GM20431 (cell line): ENCODE results near the gene QPCT.
"Not testable (repeated sequence)": the region's sequence is repeated elsewhere in the genome, so short reads cannot be mapped to it uniquely, and the experiment has no call there.

Source experiments
- in situ Hi-C: fragments of 300-500 bp; cut with MseI, MboI; formaldehyde crosslinking; loops from one replicate; pipeline ENCODE4 v1.15.0; 2020; ENCODE audit warnings: low sequenced_read_pairs; ENCODE audit not compliant: unreplicated experiment

The QPCT gene

DNA sequence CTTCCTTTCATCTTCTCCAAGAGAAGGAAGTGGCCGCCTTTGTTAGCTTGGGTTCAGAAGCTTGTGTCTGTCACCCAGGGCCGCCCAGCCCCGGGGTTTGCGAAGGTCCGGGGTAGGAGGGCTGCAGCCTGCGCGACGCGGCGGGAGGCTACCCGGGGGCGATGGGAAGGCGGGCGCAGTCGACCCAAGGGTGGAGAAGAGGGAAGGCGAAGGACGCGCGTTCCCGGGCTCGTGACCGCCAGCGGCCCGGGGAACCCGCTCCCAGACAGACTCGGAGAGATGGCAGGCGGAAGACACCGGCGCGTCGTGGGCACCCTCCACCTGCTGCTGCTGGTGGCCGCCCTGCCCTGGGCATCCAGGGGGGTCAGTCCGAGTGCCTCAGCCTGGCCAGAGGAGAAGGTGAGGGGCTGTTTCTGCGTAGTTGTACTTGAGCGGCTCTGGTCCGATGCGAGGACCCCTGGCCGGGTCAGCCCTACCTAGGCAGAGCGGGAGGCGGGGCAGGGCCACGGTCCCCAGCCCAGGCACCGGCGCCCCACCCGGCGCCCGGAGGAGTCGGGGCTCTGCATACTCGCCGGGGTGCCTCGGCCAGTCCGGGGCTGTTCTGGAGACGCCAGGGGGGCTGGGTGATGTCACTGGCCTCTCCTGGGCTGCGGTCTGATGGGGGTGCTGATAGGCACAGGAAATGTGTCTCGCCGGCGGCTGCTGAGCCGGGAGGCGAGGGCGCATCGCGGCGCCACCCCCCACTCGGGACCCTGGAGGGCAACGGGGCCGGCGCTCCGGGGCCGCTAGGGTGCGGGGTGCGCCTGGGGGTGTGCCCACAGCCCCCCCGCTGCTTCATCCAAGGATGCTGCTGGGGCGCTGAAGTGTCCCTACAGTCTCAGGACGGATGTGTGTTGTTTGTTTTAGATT lies at the start of gene QPCT:
Gene QPCT, plus strand, starts transcription at position 178 of the 909 bp plus-strand sequence. Its CDS starts 102 bp downstream, at position 280.
- in situ Hi-C loops, result no loop called here

DNA sequence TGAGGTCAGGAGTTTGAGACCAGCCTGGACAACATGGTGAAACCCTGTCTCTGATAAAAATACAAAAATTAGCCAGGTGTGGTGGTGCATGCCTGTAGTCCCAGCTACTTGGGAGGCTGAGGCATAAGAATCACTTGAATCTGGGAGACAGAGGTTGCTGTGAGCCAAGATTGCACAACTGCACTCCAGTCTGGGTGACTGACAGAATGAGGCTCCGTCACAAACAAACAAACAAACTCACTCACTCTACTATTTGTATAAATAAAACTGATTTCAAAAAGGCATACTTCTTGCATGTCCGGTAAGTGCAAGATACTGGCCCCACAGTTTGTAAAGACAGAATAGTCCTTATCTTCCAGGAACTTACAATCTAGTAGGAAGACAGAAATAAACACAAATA lies 49.6 kb upstream of the QPCT start:
- in situ Hi-C loops, result not testable (repeated sequence)

DNA sequence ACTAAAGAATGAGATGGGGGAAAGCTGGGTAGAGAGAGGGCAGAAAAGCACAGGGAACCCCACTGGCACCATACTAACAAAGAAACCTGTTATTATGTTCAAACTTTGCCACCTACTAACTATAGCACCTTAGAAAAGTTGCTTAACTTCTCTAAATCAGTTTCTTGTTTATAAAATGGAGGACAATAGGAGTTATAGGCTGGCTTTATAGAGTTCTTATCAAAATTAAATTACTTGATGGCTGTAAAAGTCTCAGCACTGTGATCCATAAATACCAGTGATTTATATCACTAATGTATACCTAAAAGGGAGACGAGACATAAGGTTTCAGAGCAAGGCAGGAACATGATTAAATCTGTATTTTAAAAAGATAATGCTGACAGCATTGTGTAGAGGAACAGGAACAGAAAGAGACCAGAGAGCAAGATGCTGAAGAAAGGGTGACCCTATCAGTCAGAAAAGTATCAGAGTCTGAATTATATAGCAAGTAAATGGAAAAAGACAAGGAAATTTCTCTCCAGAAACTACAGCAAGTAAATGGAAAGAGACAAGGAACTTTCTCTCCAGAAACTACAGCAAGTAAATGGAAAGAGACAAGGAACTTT lies 48.9 kb upstream of the QPCT start:
- in situ Hi-C loops, result no loop called here

- in situ Hi-C loops, result no loop called here
Observed at GRCh38 chr2:37297632-37298031, 46.8 kb upstream of the QPCT start.

- in situ Hi-C loops, result no loop called here
Observed at GRCh38 chr2:37300146-37300545, 44.3 kb upstream of the QPCT start.

DNA sequence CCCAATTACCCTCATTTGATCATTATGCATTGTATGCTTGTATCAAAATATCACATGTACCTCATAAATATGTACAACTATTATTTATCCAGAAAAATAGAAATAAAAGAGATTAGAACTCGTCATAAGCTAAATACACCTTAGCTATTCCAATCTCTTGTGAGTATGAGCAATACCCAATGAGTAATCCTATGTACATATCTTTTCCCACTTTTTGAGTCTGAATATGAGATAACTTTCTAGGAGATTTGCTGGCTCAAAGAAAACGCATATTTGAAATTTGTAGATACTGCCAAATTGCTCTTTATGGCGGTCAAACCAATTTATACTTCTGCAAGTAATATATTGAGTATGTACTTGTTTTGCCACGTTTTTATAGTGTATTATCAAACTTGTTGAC lies 43.9 kb upstream of the QPCT start:
- in situ Hi-C loops, result no loop called here

DNA sequence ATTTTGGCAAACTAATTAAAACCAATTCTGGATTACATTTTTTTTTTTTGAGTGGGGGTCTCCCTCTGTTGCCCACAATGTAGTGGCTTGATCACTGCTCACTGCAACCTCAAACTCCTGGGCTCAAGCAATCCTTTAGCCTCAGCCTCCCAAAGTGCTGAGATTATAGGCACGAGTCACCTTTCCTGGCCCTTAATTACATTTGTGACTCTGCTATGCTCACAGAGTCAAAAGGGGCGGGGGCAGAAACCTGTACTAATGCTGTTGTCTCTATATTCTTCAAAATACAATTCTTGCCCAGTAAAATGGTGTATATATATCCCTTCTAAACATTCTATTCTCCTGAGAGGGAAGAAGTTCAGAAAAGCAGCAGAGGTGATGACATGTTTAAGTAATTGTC lies 43.0 kb upstream of the QPCT start:
- in situ Hi-C loops, result no loop called here

GRCh38 chr2:37302701-37303252 lies 41.7 kb upstream of the QPCT start:
- in situ Hi-C loops, result no loop called here

DNA sequence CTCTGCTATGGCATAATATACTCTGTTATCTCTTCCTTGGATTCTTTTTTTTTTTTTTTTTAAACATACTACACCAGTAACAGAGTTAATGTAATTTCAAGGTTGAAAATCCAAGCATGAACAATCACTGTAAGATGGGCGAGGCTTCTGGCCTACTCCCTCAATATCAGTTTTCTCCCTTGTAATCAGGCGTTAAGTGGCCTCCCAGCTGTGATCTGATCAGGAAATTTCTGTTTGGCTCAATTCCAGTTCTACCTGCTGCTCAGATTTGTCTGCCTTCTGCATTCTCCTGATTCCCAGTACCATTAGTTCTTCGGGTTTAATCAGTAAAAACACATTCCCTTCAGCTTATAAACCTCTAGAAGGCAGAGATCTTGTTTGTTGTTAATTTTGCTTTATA lies 38.4 kb upstream of the QPCT start:
- in situ Hi-C loops, result no loop called here

- in situ Hi-C loops, result no loop called here
Observed at GRCh38 chr2:37307500-37307899, 36.9 kb upstream of the QPCT start.

DNA sequence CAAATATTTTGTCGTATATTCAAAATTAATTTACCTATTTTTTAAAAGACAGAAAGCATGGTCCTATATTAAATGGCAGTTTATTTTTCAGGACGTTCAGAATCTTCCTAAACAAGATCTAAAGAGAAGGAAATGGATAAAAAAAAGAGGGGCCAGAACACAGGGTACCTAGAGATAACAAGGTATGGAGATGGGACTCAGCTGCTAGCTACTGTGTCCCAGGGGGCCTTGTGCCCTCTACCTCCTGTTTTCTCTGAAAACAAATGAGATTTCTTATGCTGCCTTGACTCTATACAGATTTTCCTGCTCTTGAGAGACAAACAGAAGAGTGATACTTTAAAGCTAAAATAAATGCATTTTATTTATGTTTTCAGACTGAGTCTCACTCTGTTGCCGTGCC lies 29.1 kb upstream of the QPCT start:
- in situ Hi-C loops, result no loop called here

DNA sequence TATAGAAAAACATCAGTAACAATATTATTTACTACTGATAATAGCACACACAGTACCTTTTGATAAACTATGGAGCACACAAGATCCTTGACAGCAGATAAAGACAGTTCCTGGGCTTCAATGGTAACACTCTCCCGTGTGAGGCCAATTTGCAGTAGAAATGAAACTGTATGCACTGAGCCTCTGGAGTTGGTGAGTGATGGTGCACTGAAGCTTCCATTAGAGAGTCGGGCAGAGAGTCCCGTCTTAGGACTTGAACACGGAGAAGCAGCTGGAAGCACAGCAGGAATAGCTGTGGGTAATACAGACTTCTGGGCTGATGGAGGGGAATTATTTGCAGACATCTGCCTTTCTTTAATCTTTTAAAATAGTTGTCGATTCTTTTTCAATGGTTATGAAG lies 28.2 kb upstream of the QPCT start:
- in situ Hi-C loops, result no loop called here

GRCh38 chr2:37317746-37318145 lies 26.7 kb upstream of the QPCT start:
- in situ Hi-C loops, result no loop called here

DNA sequence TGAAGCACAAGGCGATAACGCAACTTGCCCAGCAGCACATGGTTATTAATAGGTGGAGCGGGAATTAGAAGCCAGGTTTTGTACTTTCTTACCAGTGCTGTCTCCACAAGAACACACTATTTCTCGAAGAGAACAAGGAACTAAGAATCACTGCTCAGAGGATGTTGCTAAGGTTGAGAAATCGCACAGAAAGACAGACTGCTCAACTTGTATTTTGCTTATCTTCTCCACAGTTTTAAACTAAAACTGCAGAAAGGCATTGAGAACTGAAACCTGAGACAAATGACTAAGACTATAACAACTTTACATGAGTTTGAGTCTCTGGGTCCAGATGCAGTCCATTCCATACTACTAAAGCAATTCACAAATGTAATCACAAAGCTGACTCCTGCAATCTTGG lies 26.0 kb upstream of the QPCT start:
- in situ Hi-C loops, result no loop called here

DNA sequence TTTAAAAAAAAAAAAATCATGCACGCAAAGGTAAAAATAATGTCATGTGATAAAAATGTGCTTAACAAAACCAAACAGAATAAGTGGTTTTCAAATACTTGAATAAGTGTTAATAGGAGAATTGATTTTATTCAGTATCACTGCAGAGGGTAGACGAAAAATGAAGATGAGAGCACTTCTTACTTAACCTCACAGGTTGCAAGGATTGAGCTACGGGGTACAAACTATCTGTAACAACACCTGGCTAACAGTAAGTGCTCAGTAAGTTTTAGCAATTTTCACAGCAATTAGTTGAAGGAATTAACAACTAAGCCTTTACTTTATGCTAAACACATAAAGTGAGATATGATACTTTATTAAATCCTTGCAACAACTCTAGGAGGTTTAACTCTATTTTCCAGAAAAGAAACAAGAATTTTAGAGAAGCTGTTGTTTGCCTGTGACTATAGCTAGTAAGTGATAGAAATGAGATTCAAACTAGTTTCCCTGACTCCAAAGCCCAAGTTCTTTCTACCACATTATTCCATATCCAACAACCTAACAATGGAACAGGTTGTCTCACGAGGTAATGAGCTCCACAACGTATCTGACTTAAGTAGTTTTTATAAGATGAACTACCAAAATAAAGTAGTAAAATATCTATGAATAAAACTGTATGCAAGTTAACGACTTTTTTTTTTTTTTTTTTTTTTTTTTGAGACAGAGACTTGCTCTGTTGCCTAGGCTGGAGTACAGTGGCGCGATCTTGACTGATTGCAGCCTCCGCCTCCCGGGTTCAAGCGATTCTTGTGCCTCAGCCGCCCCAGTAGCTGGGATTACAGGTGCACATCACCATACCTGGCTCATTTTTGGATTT lies 24.4 kb upstream of the QPCT start:
- in situ Hi-C loops, result no loop called here

- in situ Hi-C loops, result no loop called here
Observed at GRCh38 chr2:37321029-37321682, 23.3 kb upstream of the QPCT start.

GRCh38 chr2:37322368-37322767 lies 22.1 kb upstream of the QPCT start:
- in situ Hi-C loops, result no loop called here

DNA sequence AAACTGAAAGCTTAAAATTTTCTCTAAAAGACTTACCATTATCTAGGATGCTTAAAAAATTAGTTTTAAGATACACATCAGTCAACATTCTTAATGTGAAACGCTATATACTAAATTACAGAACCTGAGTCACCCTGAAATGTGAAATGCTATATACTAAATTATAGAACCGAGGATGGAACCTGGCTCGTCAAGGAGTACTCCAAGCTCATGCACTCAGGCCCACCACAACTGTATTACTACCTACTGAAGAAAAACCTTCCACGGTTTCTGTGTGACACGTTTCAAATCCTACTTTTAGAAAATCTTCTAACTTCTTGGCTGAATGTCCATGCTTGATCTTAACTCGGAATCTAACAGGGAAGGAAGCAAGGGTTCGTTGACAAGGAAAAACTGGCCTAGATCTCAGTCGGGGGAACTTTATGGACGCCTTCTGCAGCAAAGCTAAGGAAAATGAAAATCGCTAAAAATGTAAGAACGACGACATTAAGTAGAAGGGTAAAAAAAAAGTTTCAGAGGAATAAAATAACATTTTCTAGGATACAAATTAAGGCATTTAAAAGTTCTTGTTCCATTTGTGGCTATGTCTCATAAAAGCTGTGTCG lies 21.2 kb upstream of the QPCT start:
- in situ Hi-C loops, result no loop called here

GRCh38 chr2:37323781-37324535 lies 20.5 kb upstream of the QPCT start:
- in situ Hi-C loops, result no loop called here
